SU-DHL-6 (cell line): ENCODE results near the gene HOXA3.

Experiments used
- H2AFZ ChIP-seq: fragments of 200-600 bp; sonication (generic); 2 replicates; pipeline ENCODE4 v1.6.1; 2014; ENCODE audit warnings: low read depth, mild to moderate bottlenecking, moderate library complexity, mixed read lengths, antibody characterized with exemption, low read length; ENCODE audit not compliant: severe bottlenecking
- H3F3A ChIP-seq: fragments of 200-600 bp; shearing (Covaris generic); 2 replicates; pipeline ENCODE4 v1.6.0; 2016; ENCODE audit warnings: antibody characterized with exemption, mild to moderate bottlenecking; ENCODE audit not compliant: insufficient read depth
- H3K27ac ChIP-seq: fragments of 200-600 bp; sonication (generic); 2 replicates; pipeline ENCODE4 v1.5.1; 2016; ENCODE audit warnings: low read depth, mild to moderate bottlenecking, low read length, moderate library complexity, mixed read lengths
- H3K27me3 ChIP-seq: fragments of 200-600 bp; sonication (generic), shearing (Covaris generic); 2 replicates; pipeline ENCODE4 v1.6.0; 2014; ENCODE audit warnings: mild to moderate bottlenecking, low read length
- H3K36me3 ChIP-seq: fragments of 200-600 bp; sonication (generic); 2 replicates; pipeline ENCODE4 v1.6.1; 2014; ENCODE audit warnings: mild to moderate bottlenecking, low read length, mixed read lengths
- H3K4me2 ChIP-seq: fragments of 300-600, 200-600 bp; shearing (Covaris generic), sonication (generic); 2 replicates; pipeline ENCODE4 v1.6.0; 2014; ENCODE audit warnings: low read length, low read depth, mild to moderate bottlenecking; ENCODE audit not compliant: poor library complexity, severe bottlenecking
- H3K4me3 ChIP-seq: fragments of 200-600 bp; sonication (generic); 2 replicates; pipeline ENCODE4 v1.5.1; 2014; ENCODE audit warnings: antibody characterized with exemption, low read length, mild to moderate bottlenecking, mixed read lengths; ENCODE audit not compliant: insufficient read depth, poor library complexity, severe bottlenecking
- H3K79me2 ChIP-seq: fragments of 200-600 bp; sonication (generic); 2 replicates; pipeline ENCODE4 v1.6.1; 2014; ENCODE audit warnings: mild to moderate bottlenecking, low read length, moderate library complexity; ENCODE audit not compliant: insufficient read depth
- H3K9ac ChIP-seq: fragments of 200-600 bp; sonication (generic); 2 replicates; pipeline ENCODE4 v1.7.0; 2014; ENCODE audit warnings: mild to moderate bottlenecking, low read length
- H3K9me2 ChIP-seq: fragments of 200-600 bp; sonication (generic); replicated peaks from 2 replicates; pipeline ENCODE4 v1.6.1; 2014; ENCODE audit warnings: low read length; ENCODE audit not compliant: insufficient read depth
- H3K9me3 ChIP-seq: fragments of 200-600 bp; sonication (generic); 2 replicates; pipeline ENCODE4 v1.6.1; 2014; ENCODE audit warnings: low read length, mixed read lengths; ENCODE audit not compliant: insufficient read depth
- H4K20me1 ChIP-seq: fragments of 200-600 bp; sonication (generic); 2 replicates; pipeline ENCODE4 v1.6.1; 2014; ENCODE audit warnings: low read depth, mild to moderate bottlenecking, antibody characterized with exemption, low read length, moderate library complexity, mixed read lengths
- CTCF ChIP-seq: fragments of 200-600 bp; sonication (generic); IDR thresholded peaks from one replicate; pipeline ENCODE4 v1.5.1; 2017; ENCODE audit warnings: antibody characterized with exemption, mild to moderate bottlenecking, low read length, moderate library complexity; ENCODE audit not compliant: insufficient read depth, poor library complexity, severe bottlenecking
- EZH2phosphoT487 ChIP-seq: fragments of 200-600 bp; sonication (generic), shearing (Covaris generic); conservative IDR thresholded peaks from 2 replicates; pipeline ENCODE4 v1.6.1; 2018; ENCODE audit warnings: mild to moderate bottlenecking, antibody characterized with exemption, low read length, moderate library complexity, mixed read lengths

The HOXA3 gene

GRCh38 chr7:27082171-27082570 lies 70.2 kb downstream of the HOXA3 start:
- Histone ChIP-seq H3K79me2 (no peaks in the 10 kb centered on the region), H3K36me3 (no peaks in the 10 kb centered on the region), H3K27ac (no peak overlapping the region), H3F3A (no peaks in the 10 kb centered on the region), H3K27me3 (no peaks in the 10 kb centered on the region), H3K9me2 (no peaks in the 10 kb centered on the region), H3K9ac (no peak overlapping the region), H3K9me3 (no peaks in the 10 kb centered on the region), H3K4me3 (no peak overlapping the region), H4K20me1 (no peaks in the 10 kb centered on the region), H2AFZ (no peak overlapping the region), H3K4me2 (no peak overlapping the region)
- TF ChIP-seq EZH2phosphoT487 (no peak), CTCF (no peak)

- no peak for TF ChIP-seq EZH2phosphoT487
- no peak for TF ChIP-seq CTCF
- Histone ChIP-seq H3K36me3 (no peaks in the 10 kb centered on the region), H4K20me1 (no peaks in the 10 kb centered on the region), H3K27me3 (no peaks in the 10 kb centered on the region), H3K9me3 (no peaks in the 10 kb centered on the region), H3K4me2 (no peak overlapping the region), H3K27ac (no peak overlapping the region), H3F3A (no peaks in the 10 kb centered on the region), H3K9ac (no peak overlapping the region), H3K79me2 (no peaks in the 10 kb centered on the region), H3K9me2 (no peaks in the 10 kb centered on the region), H3K4me3 (no peak overlapping the region), H2AFZ (no peak overlapping the region)
Measured at GRCh38 chr7:27080844-27081436, 71.4 kb downstream of the HOXA3 start.

- Histone ChIP-seq H4K20me1 (no peaks in the 10 kb centered on the region), H3K79me2 (no peaks in the 10 kb centered on the region), H3K27ac (no peak overlapping the region), H3K4me2 (no peak overlapping the region), H3K27me3 (no peaks in the 10 kb centered on the region), H3K9me2 (no peaks in the 10 kb centered on the region), H2AFZ (no peak overlapping the region), H3K9me3 (no peaks in the 10 kb centered on the region), H3K4me3 (no peak overlapping the region), H3K9ac (no peak overlapping the region), H3K36me3 (no peaks in the 10 kb centered on the region), H3F3A (no peaks in the 10 kb centered on the region)
- TF ChIP-seq EZH2phosphoT487: no peak
- TF ChIP-seq CTCF: no peak
Measured at GRCh38 chr7:27079234-27079975, 73.0 kb downstream of the HOXA3 start.
